WTC11 (cell line): ENCODE measurements around the gene GABRG3. TPM values are rescaled to one million over a fixed set of nuclear protein-coding genes. Genes with fewer than 3 reads are reported as not detected.

ENCODE experiments used
- ATAC-seq: fragments of 200-7000 bp; cut with Tn5 transposase; 2 replicates; pipeline ENCODE4 v1.10.0; 2021; ENCODE audit warnings: mild to moderate bottlenecking, moderate library complexity
- CTCF ChIA-PET: fragments of 300-600 bp; sonication (Branson Sonifier 250); formaldehyde crosslinking; loops from one replicate; lab custom pipeline; 2021; ENCODE audit warnings: antibody characterized with exemption; lab: Charles Lee
- POLR2A ChIA-PET: fragments of 350-600 bp; sonication (Branson Sonifier 250); formaldehyde crosslinking; loops from one replicate; lab custom pipeline; 2021; ENCODE audit warnings: antibody characterized with exemption; lab: Charles Lee
- DNase-seq: peaks from one replicate; pipeline ENCODE4 v3.0.0; 2021; ENCODE audit warnings: low spot score
- H3K27ac Mint-ChIP-seq: 2 replicates; pipeline ENCODE4 v1.8.0; 2021; ENCODE audit warnings: mixed read lengths
- H3K27me3 Mint-ChIP-seq: 2 replicates; pipeline ENCODE4 v1.8.0; 2021; ENCODE audit warnings: low read depth, mild to moderate bottlenecking, moderate library complexity, mixed read lengths
- H3K36me3 Mint-ChIP-seq: 2 replicates; pipeline ENCODE4 v1.8.0; 2021; ENCODE audit warnings: mixed read lengths
- H3K4me1 Mint-ChIP-seq: 2 replicates; pipeline ENCODE4 v1.8.0; 2022; ENCODE audit warnings: mixed read lengths
- H3K4me3 Mint-ChIP-seq: 2 replicates; pipeline ENCODE4 v1.8.0; 2021; ENCODE audit warnings: mild to moderate bottlenecking, moderate library complexity, mixed read lengths
- H3K9me3 Mint-ChIP-seq: 2 replicates; pipeline ENCODE4 v1.8.0; 2021; ENCODE audit warnings: mixed read lengths
- ATF1 ChIP-seq: sonication (generic); formaldehyde crosslinking; IDR thresholded peaks from 2 replicates; pipeline ENCODE4 v1.8.1; 2023; ENCODE audit warnings: mild to moderate bottlenecking, moderate library complexity, missing genetic modification reagents
- E2F4 ChIP-seq: sonication (generic); formaldehyde crosslinking; IDR thresholded peaks from 2 replicates; pipeline ENCODE4 v1.8.1; 2022; ENCODE audit warnings: low read depth, mild to moderate bottlenecking, moderate library complexity, missing genetic modification reagents, borderline replicate concordance
- ETV6 ChIP-seq: sonication (generic); formaldehyde crosslinking; IDR thresholded peaks from 2 replicates; pipeline ENCODE4 v1.8.1; 2022; ENCODE audit warnings: mild to moderate bottlenecking, missing genetic modification reagents
- FOXP1 ChIP-seq: sonication (generic); formaldehyde crosslinking; IDR thresholded peaks from 2 replicates; pipeline ENCODE4 v1.8.0; 2022; ENCODE audit warnings: missing genetic modification reagents, mild to moderate bottlenecking, moderate library complexity, borderline replicate concordance
- FOXP4 ChIP-seq: sonication (generic); formaldehyde crosslinking; IDR thresholded peaks from 2 replicates; pipeline ENCODE4 v1.8.0; 2022; ENCODE audit warnings: mild to moderate bottlenecking, missing genetic modification reagents
- MYBL2 ChIP-seq: sonication (generic); formaldehyde crosslinking; IDR thresholded peaks from 2 replicates; pipeline ENCODE4 v1.8.1; 2023; ENCODE audit warnings: mild to moderate bottlenecking, moderate library complexity, missing genetic modification reagents
- NR3C1 ChIP-seq: sonication (generic); formaldehyde crosslinking; conservative IDR thresholded peaks from 2 replicates; pipeline ENCODE4 v1.8.1; 2023; ENCODE audit warnings: low read depth, mild to moderate bottlenecking, missing genetic modification reagents
- PREB ChIP-seq: sonication (generic); formaldehyde crosslinking; IDR thresholded peaks from 2 replicates; pipeline ENCODE4 v1.8.1; 2022; ENCODE audit warnings: mild to moderate bottlenecking, missing genetic modification reagents, moderate library complexity, borderline replicate concordance
- SMAD3 ChIP-seq: sonication (generic); formaldehyde crosslinking; IDR thresholded peaks from 2 replicates; pipeline ENCODE4 v1.8.0; 2022; ENCODE audit warnings: missing genetic modification reagents, mild to moderate bottlenecking, borderline replicate concordance
- SMAD4 ChIP-seq: sonication (generic); formaldehyde crosslinking; IDR thresholded peaks from 2 replicates; pipeline ENCODE4 v1.8.0; 2022; ENCODE audit warnings: mild to moderate bottlenecking, missing genetic modification reagents
- STAT6 ChIP-seq: sonication (generic); formaldehyde crosslinking; conservative IDR thresholded peaks from 2 replicates; pipeline ENCODE4 v1.8.1; 2023; ENCODE audit warnings: mild to moderate bottlenecking, low read depth, missing genetic modification reagents, moderate library complexity
- TCF7 ChIP-seq: sonication (generic); formaldehyde crosslinking; IDR thresholded peaks from 2 replicates; pipeline ENCODE4 v1.8.0; 2022; ENCODE audit warnings: mild to moderate bottlenecking, low read depth, missing genetic modification reagents, moderate library complexity
- ZNF219 ChIP-seq: sonication (generic); formaldehyde crosslinking; IDR thresholded peaks from 2 replicates; pipeline ENCODE4 v1.8.0; 2023; ENCODE audit warnings: missing genetic modification reagents, mild to moderate bottlenecking, borderline replicate concordance
- ZNF281 ChIP-seq: sonication (generic); formaldehyde crosslinking; IDR thresholded peaks from 2 replicates; pipeline ENCODE4 v1.8.0; 2023; ENCODE audit warnings: mild to moderate bottlenecking, missing genetic modification reagents
- ZNF423 ChIP-seq: fragments of 250-450 bp; sonication (Bioruptor Pico); IDR thresholded peaks from 2 replicates; pipeline ENCODE4 v2.1.2; 2022; ENCODE audit warnings: mild to moderate bottlenecking, moderate library complexity
- ZNF532 ChIP-seq: fragments of 250-450 bp; sonication (Bioruptor Pico); IDR thresholded peaks from 2 replicates; pipeline ENCODE4 v1.9.0; 2021; ENCODE audit warnings: mild to moderate bottlenecking, borderline replicate concordance
- total RNA-seq: library from RNA; stranded (reverse); gene quantifications from 3 replicates; pipeline ENCODE4 v1.2.3, GENCODE V29; 2021

GABRG3 gene
- total RNA-seq, 1 experiment from 2014 or later, result 0.72 TPM

GRCh38 chr15:26943866-26944265 lies 27.1 kb upstream of the GABRG3 start (continued):
- no peak for TF ChIP-seq ZNF532 (CRISPR knock-in tag)
- no peak for TF ChIP-seq FOXP1 (CRISPR knock-in tag)
- TF ChIP-seq FOXP4 (CRISPR knock-in tag), result no peak
- TF ChIP-seq SMAD4, result no peak
- TF ChIP-seq PREB (CRISPR knock-in tag), result no peak
- no peak for TF ChIP-seq ZNF423 (CRISPR knock-in tag)
- TF ChIP-seq STAT6 (CRISPR knock-in tag), result no peak
- no peak for TF ChIP-seq MYBL2 (CRISPR knock-in tag)
- TF ChIP-seq SMAD3 (CRISPR knock-in tag), result no peak

GRCh38 chr15:26945046-26945445 lies 25.9 kb upstream of the GABRG3 start:
- no peak overlapping the region for H3K4me3 Mint-ChIP-seq
- no peaks in the 10 kb centered on the region for H3K27me3 Mint-ChIP-seq
- peaks cover 3% of the 10 kb centered on the region; the same call in 1 of the 2 replicates for H3K36me3 Mint-ChIP-seq
- ATAC-seq (no peak), DNase-seq (no peak)
- CTCF ChIA-PET, result no interaction called here
- POLR2A ChIA-PET, result no interaction called here
- TF ChIP-seq ZNF281 (CRISPR knock-in tag), result no peak
- no peak for TF ChIP-seq ETV6
- TF ChIP-seq TCF7 (CRISPR knock-in tag), result no peak
- TF ChIP-seq NR3C1 (CRISPR knock-in tag), result no peak
- no peak for TF ChIP-seq FOXP4 (CRISPR knock-in tag)
- TF ChIP-seq ZNF219, result no peak
- no peak for TF ChIP-seq ATF1 (CRISPR knock-in tag)
- TF ChIP-seq E2F4 (CRISPR knock-in tag), result no peak
- H3K4me1 Mint-ChIP-seq, result peaks cover 11% of the 10 kb centered on the region; the same call in 1 of the 2 replicates
- H3K27ac Mint-ChIP-seq, result peak overlapping the region; percentile 51; the same call in 1 of the 2 replicates
- H3K9me3 Mint-ChIP-seq, result no peaks in the 10 kb centered on the region
